ENCODE results near the gene RBM12. TPM values are rescaled to one million over a fixed set of nuclear protein-coding genes. Genes with fewer than 3 reads are reported as not detected.
A peak's percentile ranks its signal among the peaks of the same experiment; 100 is the strongest.
"Not testable (repeated sequence)": the region's sequence is repeated elsewhere in the genome, so short reads cannot be mapped to it uniquely, and the experiment has no call there.

The RBM12 gene
- total and polyA plus RNA-seq, 2 donors = 24.8 to 52.3 TPM

DNA sequence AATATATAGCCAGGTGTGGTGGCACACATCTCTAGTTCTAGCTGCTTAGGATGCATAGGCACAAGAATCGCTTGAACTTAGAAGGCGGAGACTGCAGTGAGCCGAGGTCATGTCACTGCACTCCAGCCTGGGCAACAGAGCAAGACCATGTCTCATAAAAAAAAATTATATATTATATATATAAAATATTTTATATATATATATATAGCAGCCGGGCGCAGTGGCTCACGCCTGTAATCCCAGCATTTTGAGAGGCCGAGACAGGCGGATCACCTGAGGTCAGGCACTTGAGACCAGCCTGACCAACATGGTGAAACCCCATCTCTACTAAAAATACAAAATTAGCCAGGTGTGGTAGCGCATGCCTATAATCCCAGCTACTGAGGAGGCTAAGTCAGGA is 20.7 kb upstream of the RBM12 start:
- not testable (repeated sequence) for H3K27me3 ChIP-seq (ENCODE audit: control insufficient read depth in 2 of 2, insufficient read depth in 1 of 2, low read length in 1 of 2)
- H3K36me3 ChIP-seq (ENCODE audit: control insufficient read depth in 2 of 2, insufficient read depth in 2 of 2, low read length in 1 of 2) = peaks cover 25 to 32% of the 10 kb centered on the region in 2 donors

GRCh38 chr20:35681960-35682359 is 17.3 kb upstream of the RBM12 start:
- no peaks in the 10 kb centered on the region for H3K4me1 ChIP-seq (ENCODE audit: control insufficient read depth in 2 of 2, insufficient read depth in 2 of 2, low read length in 2 of 2)
- peaks cover 4 to 14% of the 10 kb centered on the region in 2 donors for H3K36me3 ChIP-seq (ENCODE audit: control insufficient read depth in 2 of 2, insufficient read depth in 2 of 2, low read length in 1 of 2)
- WGBS = 99% methylated on average over 1 of the region's 1 CpG
- H3K27me3 ChIP-seq (ENCODE audit: control insufficient read depth in 2 of 2, insufficient read depth in 1 of 2, low read length in 1 of 2) = no peaks in the 10 kb centered on the region
- H3K9me3 ChIP-seq (ENCODE audit: control insufficient read depth in 2 of 2, insufficient read depth in 1 of 2, low read length in 1 of 2) = no peaks in the 10 kb centered on the region
- H3K27ac ChIP-seq (ENCODE audit: low read depth in 1 of 2, low read length in 1 of 2) = no peak overlapping the region
- DNase-seq (ENCODE audit: low read depth in 6 of 9, low spot score in 9 of 9) = no peak
- no peak overlapping the region for H3K4me3 ChIP-seq (ENCODE audit: low read length in 2 of 2)

More for the DNA sequence above, 20.7 kb upstream of the RBM12 start:
- not testable (repeated sequence) for H3K4me3 ChIP-seq (ENCODE audit: low read length in 2 of 2); H3K27ac ChIP-seq (ENCODE audit: low read depth in 1 of 2, low read length in 1 of 2); DNase-seq (ENCODE audit: low read depth in 6 of 9, low spot score in 9 of 9); H3K4me1 ChIP-seq (ENCODE audit: control insufficient read depth in 2 of 2, insufficient read depth in 2 of 2, low read length in 2 of 2); H3K9me3 ChIP-seq (ENCODE audit: control insufficient read depth in 2 of 2, insufficient read depth in 1 of 2, low read length in 1 of 2)
- 98% methylated on average over 9 of the region's 9 CpGs for WGBS

- Histone ChIP-seq H3K27me3 (ENCODE audit: control insufficient read depth in 2 of 2, insufficient read depth in 1 of 2, low read length in 1 of 2) (no peaks in the 10 kb centered on the region), H3K27ac (ENCODE audit: low read depth in 1 of 2, low read length in 1 of 2) (no peak overlapping the region), H3K36me3 (ENCODE audit: control insufficient read depth in 2 of 2, insufficient read depth in 2 of 2, low read length in 1 of 2) (peaks cover 3 to 12% of the 10 kb centered on the region in 2 donors), H3K9me3 (ENCODE audit: control insufficient read depth in 2 of 2, insufficient read depth in 1 of 2, low read length in 1 of 2) (no peaks in the 10 kb centered on the region), H3K4me1 (ENCODE audit: control insufficient read depth in 2 of 2, insufficient read depth in 2 of 2, low read length in 2 of 2) (no peaks in the 10 kb centered on the region), H3K4me3 (ENCODE audit: low read length in 2 of 2) (no peak overlapping the region)
- no peak for DNase-seq (ENCODE audit: low read depth in 6 of 9, low spot score in 9 of 9)
- 51% methylated on average over 4 of the region's 4 CpGs for WGBS
Measured at GRCh38 chr20:35680452-35681183, 15.9 kb upstream of the RBM12 start.

- over 99% methylated on average over 8 of the region's 8 CpGs for WGBS
- Histone ChIP-seq H3K27ac (ENCODE audit: low read depth in 1 of 2, low read length in 1 of 2) (no peak overlapping the region), H3K27me3 (ENCODE audit: control insufficient read depth in 2 of 2, insufficient read depth in 1 of 2, low read length in 1 of 2) (no peaks in the 10 kb centered on the region), H3K4me3 (ENCODE audit: low read length in 2 of 2) (no peak overlapping the region), H3K36me3 (ENCODE audit: control insufficient read depth in 2 of 2, insufficient read depth in 2 of 2, low read length in 1 of 2) (peaks cover 27 to 35% of the 10 kb centered on the region in 2 donors), H3K9me3 (ENCODE audit: control insufficient read depth in 2 of 2, insufficient read depth in 1 of 2, low read length in 1 of 2) (no peaks in the 10 kb centered on the region), H3K4me1 (ENCODE audit: control insufficient read depth in 2 of 2, insufficient read depth in 2 of 2, low read length in 2 of 2) (no peaks in the 10 kb centered on the region)
- DNase-seq (ENCODE audit: low read depth in 6 of 9, low spot score in 9 of 9) = no peak
Measured at GRCh38 chr20:35674921-35675320, 10.2 kb upstream of the RBM12 start.

DNA sequence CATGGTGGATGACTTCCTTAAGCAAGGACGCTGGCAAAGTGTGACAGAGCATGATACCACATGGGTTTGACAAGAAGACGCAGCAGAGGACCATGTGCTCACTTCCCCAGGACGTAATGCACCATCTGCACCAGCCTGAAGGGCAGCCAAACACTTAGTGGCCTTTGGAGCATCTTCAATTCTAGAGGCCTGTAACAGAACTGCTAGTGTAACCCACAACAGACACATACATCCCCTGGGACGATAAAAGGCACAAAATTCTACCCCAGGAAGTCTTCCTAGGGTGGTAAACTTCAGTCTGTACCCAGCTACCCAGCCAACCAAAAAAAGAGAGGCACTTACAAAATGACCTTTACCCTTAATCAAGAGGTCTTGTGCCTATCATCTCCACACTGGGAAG is 9.2 kb upstream of the RBM12 start:
- no peaks in the 10 kb centered on the region for H3K27me3 ChIP-seq (ENCODE audit: control insufficient read depth in 2 of 2, insufficient read depth in 1 of 2, low read length in 1 of 2)
- H3K36me3 ChIP-seq (ENCODE audit: control insufficient read depth in 2 of 2, insufficient read depth in 2 of 2, low read length in 1 of 2) = peaks cover 36 to 40% of the 10 kb centered on the region in 2 donors
- H3K4me3 ChIP-seq (ENCODE audit: low read length in 2 of 2) = no peak overlapping the region
- H3K4me1 ChIP-seq (ENCODE audit: control insufficient read depth in 2 of 2, insufficient read depth in 2 of 2, low read length in 2 of 2) = no peaks in the 10 kb centered on the region
- WGBS = 98% methylated on average over 4 of the region's 4 CpGs
- DNase-seq (ENCODE audit: low read depth in 6 of 9, low spot score in 9 of 9) = no peak
- no peak overlapping the region for H3K27ac ChIP-seq (ENCODE audit: low read depth in 1 of 2, low read length in 1 of 2)
- no peaks in the 10 kb centered on the region for H3K9me3 ChIP-seq (ENCODE audit: control insufficient read depth in 2 of 2, insufficient read depth in 1 of 2, low read length in 1 of 2)

GRCh38 chr20:35669681-35670080 is 5.0 kb upstream of the RBM12 start:
- DNase-seq (ENCODE audit: low read depth in 6 of 9, low spot score in 9 of 9) = no peak
- WGBS = 90% methylated on average over 1 of the region's 1 CpG
- Histone ChIP-seq H3K36me3 (ENCODE audit: control insufficient read depth in 2 of 2, insufficient read depth in 2 of 2, low read length in 1 of 2) (peaks cover 35 to 38% of the 10 kb centered on the region in 2 donors), H3K27me3 (ENCODE audit: control insufficient read depth in 2 of 2, insufficient read depth in 1 of 2, low read length in 1 of 2) (no peaks in the 10 kb centered on the region), H3K27ac (ENCODE audit: low read depth in 1 of 2, low read length in 1 of 2) (no peak overlapping the region), H3K4me3 (ENCODE audit: low read length in 2 of 2) (no peak overlapping the region), H3K4me1 (ENCODE audit: control insufficient read depth in 2 of 2, insufficient read depth in 2 of 2, low read length in 2 of 2) (peaks cover 0 to 4% of the 10 kb centered on the region in 2 donors), H3K9me3 (ENCODE audit: control insufficient read depth in 2 of 2, insufficient read depth in 1 of 2, low read length in 1 of 2) (no peaks in the 10 kb centered on the region)

- Histone ChIP-seq H3K27me3 (ENCODE audit: control insufficient read depth in 2 of 2, insufficient read depth in 1 of 2, low read length in 1 of 2) (no peaks in the 10 kb centered on the region), H3K4me3 (ENCODE audit: low read length in 2 of 2) (no peak overlapping the region), H3K9me3 (ENCODE audit: control insufficient read depth in 2 of 2, insufficient read depth in 1 of 2, low read length in 1 of 2) (no peaks in the 10 kb centered on the region), H3K27ac (ENCODE audit: low read depth in 1 of 2, low read length in 1 of 2) (no peak overlapping the region), H3K36me3 (ENCODE audit: control insufficient read depth in 2 of 2, insufficient read depth in 2 of 2, low read length in 1 of 2) (peaks cover 33 to 35% of the 10 kb centered on the region in 2 donors), H3K4me1 (ENCODE audit: control insufficient read depth in 2 of 2, insufficient read depth in 2 of 2, low read length in 2 of 2) (peaks cover 0 to 4% of the 10 kb centered on the region in 2 donors)
- 99% methylated on average over 5 of the region's 5 CpGs for WGBS
- DNase-seq (ENCODE audit: low read depth in 6 of 9, low spot score in 9 of 9) = no peak
Measured at GRCh38 chr20:35669221-35669620, 4.5 kb upstream of the RBM12 start.

DNA sequence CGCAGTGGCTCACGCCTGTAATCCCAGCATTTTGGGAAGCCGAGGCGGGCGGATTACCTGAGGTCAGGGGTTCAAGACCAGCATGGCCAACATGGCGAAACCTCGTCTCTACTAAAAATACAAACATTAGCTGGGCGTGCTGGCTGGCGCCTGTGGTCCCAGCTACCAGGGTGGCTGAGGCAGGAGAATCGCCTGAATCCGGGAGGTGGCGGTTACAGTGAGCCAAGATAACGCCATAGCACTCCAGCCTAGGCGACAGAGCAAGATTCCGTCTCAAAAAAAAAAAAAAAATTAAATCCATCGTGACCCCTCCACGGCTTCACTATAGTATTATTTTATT is 1.2 kb upstream of the RBM12 start:
- DNase-seq (ENCODE audit: low read depth in 6 of 9, low spot score in 9 of 9) = no peak
- H3K36me3 ChIP-seq (ENCODE audit: control insufficient read depth in 2 of 2, insufficient read depth in 2 of 2, low read length in 1 of 2) = peaks cover 11 to 13% of the 10 kb centered on the region in 2 donors
- no peak overlapping the region for H3K27ac ChIP-seq (ENCODE audit: low read depth in 1 of 2, low read length in 1 of 2)
- no peaks in the 10 kb centered on the region for H3K27me3 ChIP-seq (ENCODE audit: control insufficient read depth in 2 of 2, insufficient read depth in 1 of 2, low read length in 1 of 2)
- H3K9me3 ChIP-seq (ENCODE audit: control insufficient read depth in 2 of 2, insufficient read depth in 1 of 2, low read length in 1 of 2) = no peaks in the 10 kb centered on the region
- WGBS = 98% methylated on average over 17 of the region's 17 CpGs
- H3K4me3 ChIP-seq (ENCODE audit: low read length in 2 of 2) = no peak overlapping the region
- H3K4me1 ChIP-seq (ENCODE audit: control insufficient read depth in 2 of 2, insufficient read depth in 2 of 2, low read length in 2 of 2) = peaks cover 14% of the 10 kb centered on the region in 2 donors

DNA sequence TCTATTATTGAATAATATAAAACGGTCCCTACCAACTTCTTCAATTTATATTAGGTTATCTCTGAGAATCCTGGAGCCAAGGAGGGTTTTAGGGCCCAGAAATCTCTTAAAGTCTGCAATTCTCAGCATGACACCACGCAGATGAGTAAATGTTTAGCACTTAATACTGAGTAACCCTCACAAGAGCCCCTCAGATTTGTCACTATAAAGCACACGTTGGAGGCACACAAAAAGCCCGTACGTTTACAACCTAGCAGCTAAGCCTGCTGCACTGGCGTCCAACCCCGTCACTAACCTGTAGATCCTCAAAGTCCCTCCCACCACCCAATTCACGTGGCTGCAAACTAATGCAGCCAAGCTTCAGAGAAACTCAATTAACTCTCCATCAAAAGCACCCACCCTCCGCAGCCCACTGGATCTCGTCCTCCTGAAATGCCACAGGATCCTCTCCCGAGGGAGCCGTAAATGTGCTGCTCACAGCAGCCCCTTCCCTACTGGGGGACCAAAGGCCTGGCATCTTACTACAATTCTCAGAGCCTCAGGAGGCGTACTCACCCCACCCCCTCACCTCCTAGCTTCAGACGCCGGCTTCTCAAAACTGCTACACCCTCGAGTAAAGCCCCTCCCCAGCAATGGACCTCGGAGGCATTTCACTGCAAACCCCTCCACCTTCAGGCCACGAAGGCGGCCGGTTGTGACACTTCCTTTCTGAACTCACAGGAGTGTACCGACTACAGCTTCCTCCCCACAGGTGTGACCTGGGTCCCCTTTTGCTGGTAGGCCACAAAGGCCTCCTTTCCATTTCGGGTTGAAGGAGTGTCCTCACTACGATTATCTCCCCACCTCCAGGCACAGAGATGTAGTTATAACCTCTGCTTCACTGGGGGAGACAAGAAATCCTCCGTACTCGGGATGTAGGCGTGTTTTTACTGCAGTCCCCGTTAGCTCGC is 909 bp downstream of the RBM12 start:
- Histone ChIP-seq H3K4me3 (ENCODE audit: low read length in 2 of 2) (peak overlapping the region; percentile 91 to 97), H3K9me3 (ENCODE audit: control insufficient read depth in 2 of 2, insufficient read depth in 1 of 2, low read length in 1 of 2) (no peaks in the 10 kb centered on the region), H3K36me3 (ENCODE audit: control insufficient read depth in 2 of 2, insufficient read depth in 2 of 2, low read length in 1 of 2) (peaks cover 1 to 3% of the 10 kb centered on the region in 2 donors), H3K27ac (ENCODE audit: low read depth in 1 of 2, low read length in 1 of 2) (peak overlapping the region; percentile 99), H3K4me1 (ENCODE audit: control insufficient read depth in 2 of 2, insufficient read depth in 2 of 2, low read length in 2 of 2) (peaks cover 21 to 24% of the 10 kb centered on the region in 2 donors), H3K27me3 (ENCODE audit: control insufficient read depth in 2 of 2, insufficient read depth in 1 of 2, low read length in 1 of 2) (no peaks in the 10 kb centered on the region)
- WGBS = under 1% methylated on average over 28 of the region's 28 CpGs
- peak in 8 of 9 donors; percentile 30 to 86 (median 61) for DNase-seq (ENCODE audit: low read depth in 6 of 9, low spot score in 9 of 9)

Measured in thymus (tissue), 11 donors.